Stimulated activated CD4-positive, alpha-beta T cell treated with anti-CD3 and anti-CD28 coated beads, Interleukin-15, amount 100 ng/mL, for 1 hour (primary cell): ENCODE results near the gene TTBK1.

Source experiments
- DNase-seq, 2 donors: peaks; one replicate each; pipeline ENCODE4 v3.0.0-alpha.2; 2020; ENCODE audit warnings: low read depth in 1 of 2, low spot score in 1 of 2

The TTBK1 gene

DNA sequence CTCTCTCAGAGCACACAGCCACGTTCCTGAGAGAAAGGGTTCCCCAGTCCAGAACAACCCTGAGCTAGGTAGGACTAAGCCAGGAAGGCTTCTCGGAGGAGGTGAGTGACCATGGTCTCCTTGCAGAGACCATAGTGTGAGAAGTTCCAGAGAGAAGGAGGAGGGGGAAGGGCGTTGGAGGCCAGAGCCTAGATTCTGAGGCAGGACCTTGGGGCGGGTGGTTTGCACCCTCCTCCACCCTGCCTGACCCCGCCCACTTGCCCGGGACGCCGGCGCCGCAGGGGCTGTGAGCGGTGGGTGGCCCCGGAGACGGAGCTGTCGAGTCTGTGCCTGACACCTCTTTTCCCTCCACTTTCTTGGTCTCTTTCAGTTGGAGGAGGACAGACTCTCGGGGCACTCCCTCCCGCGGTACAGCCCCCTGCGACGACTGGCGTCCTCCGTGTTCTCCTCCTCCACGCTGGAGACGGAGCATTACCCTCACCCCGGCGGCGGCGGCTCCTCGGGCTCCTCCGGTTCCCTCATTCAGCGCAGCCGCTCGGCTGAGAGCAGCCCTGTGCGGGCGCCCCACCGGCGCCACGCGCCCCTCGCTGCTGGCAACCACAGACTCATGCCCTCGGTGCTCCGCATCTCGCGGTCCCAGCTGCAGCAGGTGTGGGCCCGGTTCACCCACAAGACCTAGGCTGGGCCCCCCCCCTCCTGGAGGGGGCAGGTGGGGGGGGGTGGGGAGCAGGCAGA lies 26.2 kb downstream of the TTBK1 start:
- DNase-seq: peak in 1 of 2 donors; percentile 30

DNA sequence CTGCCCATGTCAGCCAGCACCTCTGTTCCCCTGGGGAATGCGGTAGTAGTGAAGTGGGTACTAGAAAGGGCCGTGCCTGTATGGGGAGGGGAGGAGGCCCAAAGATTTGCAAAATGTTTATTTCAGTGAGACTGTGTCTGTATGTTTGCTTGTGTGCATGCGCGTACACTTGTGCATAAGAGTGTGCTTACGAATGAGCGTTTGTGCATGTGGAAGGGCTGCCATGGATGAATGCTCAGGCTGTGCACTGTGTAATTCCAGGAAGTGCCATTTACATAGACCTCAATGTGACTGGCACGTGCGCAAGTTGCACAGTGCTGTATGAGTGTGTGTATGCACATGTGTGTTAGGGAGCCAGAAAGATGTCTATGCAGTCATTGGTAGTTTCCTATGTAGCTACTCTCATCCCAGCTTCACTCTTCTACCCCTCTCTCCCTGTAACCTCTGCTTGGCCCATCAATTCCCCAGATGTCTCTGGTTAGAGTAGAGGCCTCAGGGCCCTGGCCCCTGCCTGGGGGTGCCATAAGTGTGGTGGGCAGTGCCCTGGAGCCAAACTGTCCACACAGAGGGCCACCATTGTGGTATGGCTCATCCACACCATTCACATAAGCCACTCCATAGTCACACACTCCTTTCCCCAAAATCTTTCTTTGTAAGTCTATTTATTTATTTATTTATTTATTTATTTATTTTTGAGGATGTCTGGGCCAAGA lies 28.0 kb downstream of the TTBK1 start:
- DNase-seq: no peak

DNA sequence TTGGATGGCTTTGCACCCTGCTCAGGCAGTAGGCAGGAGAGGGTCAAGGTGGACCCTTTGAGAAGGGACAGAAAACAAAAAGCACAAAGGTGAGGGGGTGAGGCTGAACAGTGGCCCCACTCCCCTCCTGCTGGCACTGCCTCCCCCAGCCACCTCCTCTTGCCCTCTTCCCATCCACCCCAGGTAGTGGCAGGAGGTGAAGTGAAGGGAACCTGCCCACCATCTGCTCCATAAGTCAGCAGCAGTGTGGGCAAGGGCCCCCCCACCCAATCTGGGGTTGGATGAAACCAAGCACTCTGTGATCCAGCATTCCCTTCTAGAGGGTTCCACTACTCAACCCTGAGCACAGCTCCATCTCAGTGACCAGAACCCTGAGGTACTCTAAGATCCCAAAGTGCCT lies 28.7 kb downstream of the TTBK1 start:
- DNase-seq: no peak

DNA sequence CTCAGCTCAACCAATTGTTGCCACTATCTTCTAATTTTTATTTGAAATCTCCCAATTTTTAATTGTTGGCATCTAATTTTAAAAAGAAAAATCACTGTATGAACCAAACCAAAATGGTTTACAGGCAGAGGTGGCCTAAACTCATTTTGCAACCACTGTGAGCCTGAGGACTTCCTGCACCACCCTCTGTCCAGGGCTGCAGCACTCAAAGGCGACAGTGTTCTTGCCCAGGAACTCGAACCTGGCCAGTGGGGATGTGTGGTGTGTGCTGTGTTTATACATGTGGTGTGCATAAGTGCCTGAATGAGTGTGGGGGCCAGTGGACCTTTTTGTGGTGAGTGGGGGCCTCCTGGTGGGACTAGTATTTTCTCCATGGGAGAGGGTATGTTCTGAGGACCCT lies 30.4 kb downstream of the TTBK1 start:
- DNase-seq: no peak

GRCh38 chr6:43274127-43274915 lies 31.0 kb downstream of the TTBK1 start:
- no peak for DNase-seq

GRCh38 chr6:43274916-43275597 lies 31.8 kb downstream of the TTBK1 start:
- peak in 1 of 2 donors; percentile 28 for DNase-seq

GRCh38 chr6:43275801-43276576 lies 32.7 kb downstream of the TTBK1 start:
- no peak for DNase-seq

GRCh38 chr6:43276577-43277305 lies 33.5 kb downstream of the TTBK1 start:
- DNase-seq: no peak

GRCh38 chr6:43277306-43277642 lies 34.0 kb downstream of the TTBK1 start:
- no peak for DNase-seq

- DNase-seq: no peak
These were observed 34.6 kb downstream of the TTBK1 start for GRCh38 chr6:43277643-43278523.

- no peak for DNase-seq
These were observed 35.3 kb downstream of the TTBK1 start for GRCh38 chr6:43278524-43279078.

DNA sequence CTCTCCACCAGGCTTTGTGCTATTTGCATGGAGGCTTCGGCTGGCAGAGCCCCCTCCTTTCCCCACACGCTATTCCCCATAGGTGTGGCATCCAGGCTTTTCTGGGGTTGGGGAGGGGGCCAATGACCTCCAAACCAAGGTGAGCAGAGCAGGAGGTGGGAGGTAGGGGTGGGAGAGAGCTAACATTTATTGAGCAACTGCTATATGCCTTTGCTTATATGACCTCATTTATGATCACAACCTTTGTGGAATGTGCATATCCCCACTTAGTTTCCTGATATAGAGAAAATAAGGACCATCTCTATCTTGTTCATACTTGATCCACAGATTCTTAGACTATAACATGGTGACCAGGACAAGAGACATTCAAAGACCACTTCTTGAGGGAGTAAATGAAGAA lies 37.0 kb downstream of the TTBK1 start:
- no peak for DNase-seq

- no peak for DNase-seq
These were observed 38.8 kb downstream of the TTBK1 start for GRCh38 chr6:43282060-43282459.

GRCh38 chr6:43282636-43283513 lies 39.6 kb downstream of the TTBK1 start:
- DNase-seq: no peak

- DNase-seq: no peak
These were observed 40.2 kb downstream of the TTBK1 start for GRCh38 chr6:43283514-43283901.

GRCh38 chr6:43283905-43284304 lies 40.6 kb downstream of the TTBK1 start:
- no peak for DNase-seq

- DNase-seq: no peak
These were observed 41.9 kb downstream of the TTBK1 start for GRCh38 chr6:43284991-43285781.
